GM12892 (cell line): Measurements from ENCODE around the gene C16orf89.
A peak's percentile ranks its signal among the peaks of the same experiment; 100 is the strongest.

Source experiments
- DNase-seq: peaks from one replicate; pipeline ENCODE4 v3.0.0; 2011; ENCODE audit not compliant: insufficient read length
- FAIRE-seq: peaks from 2 replicates; lab custom pipeline; 2011; peaks lifted over from hg19 to GRCh38; lab: Jason Lieb, UNC
- POLR2A ChIP-seq: IDR thresholded peaks from 2 replicates; pipeline ENCODE4 v1.6.1; 2011; ENCODE audit warnings: low read depth, low read length, control low read depth
- POLR2AphosphoS5 ChIP-seq: IDR thresholded peaks from 2 replicates; pipeline ENCODE4 v1.6.1; 2011; ENCODE audit warnings: low read depth, low read length, control low read depth
- TAF1 ChIP-seq: IDR thresholded peaks from 2 replicates; pipeline ENCODE4 v1.6.1; 2011; ENCODE audit warnings: low read depth, mild to moderate bottlenecking, control low read depth, low read length, borderline replicate concordance

The C16orf89 gene

DNA sequence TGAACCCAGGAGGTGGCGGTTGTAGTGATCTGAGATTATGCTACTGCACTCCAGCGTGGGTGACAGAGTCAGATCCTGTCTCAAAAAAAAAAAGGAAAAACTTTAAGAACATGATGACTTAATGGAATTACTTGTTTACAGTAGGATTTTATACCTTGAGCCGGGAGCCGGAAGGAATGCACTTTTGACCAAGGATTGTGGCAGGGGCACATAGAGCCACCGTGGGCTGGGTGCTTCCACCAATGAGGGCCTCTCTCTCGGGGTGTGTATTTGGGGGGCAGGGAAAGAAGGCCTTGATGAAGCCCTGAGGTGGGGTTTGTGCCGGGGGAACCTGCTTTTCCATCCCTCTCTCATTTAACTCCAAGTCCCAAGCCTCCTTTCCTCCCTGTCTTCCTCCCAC lies 25.3 kb downstream of the C16orf89 start:
- FAIRE-seq = no peak
- TF ChIP-seq POLR2AphosphoS5 (no peak), TAF1 (no peak), POLR2A (no peak)

DNA sequence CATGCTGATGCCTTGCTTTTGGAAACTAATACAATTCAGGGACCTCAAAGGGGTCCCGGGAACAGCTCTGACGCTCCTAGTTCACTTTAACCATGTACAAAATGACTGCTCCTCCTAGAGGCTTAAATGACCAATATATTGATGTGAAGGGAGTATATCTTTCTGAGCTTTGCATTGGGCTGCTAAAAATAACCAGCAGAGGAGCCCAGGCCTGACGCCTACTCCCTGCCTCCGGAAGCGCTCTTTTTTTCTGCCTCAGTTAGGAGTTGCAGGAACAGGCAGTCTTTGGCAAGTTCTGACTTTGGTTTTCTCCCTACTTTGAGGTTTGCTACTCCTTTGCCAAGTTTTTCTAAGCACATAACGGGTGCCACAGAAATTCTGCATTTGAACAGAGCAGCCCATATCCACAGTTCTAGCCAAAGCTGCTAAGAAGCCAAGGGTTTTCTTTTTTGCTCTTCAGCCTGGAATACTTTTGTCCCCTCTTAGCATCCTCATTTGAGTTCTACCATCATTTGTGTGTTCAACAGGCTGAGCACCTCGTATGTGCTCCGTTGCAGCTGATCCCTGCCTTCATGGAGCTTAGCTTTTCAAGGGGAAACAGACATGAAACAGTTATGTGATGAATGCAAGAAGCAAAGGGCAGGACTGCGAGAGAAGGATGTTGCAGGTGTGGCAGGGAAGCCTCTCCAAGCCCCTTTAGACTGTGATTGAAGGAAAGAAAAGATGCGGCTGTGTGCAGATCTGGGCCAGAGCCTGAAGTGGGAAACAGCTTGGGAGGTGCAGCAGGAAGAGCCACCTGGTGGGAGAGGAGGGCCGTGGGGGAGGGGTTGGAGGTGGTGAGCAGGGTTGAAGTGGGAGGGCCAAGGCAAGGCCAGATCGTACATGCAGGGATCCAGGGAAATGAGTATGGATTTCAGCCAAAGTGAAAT lies 29.3 kb downstream of the C16orf89 start:
- FAIRE-seq = no peak
- TF ChIP-seq TAF1 = no peak
- no peak for TF ChIP-seq POLR2A
- TF ChIP-seq POLR2AphosphoS5 = no peak
- no peak for DNase-seq

More for the DNA sequence above, 25.3 kb downstream of the C16orf89 start:
- no peak for DNase-seq

DNA sequence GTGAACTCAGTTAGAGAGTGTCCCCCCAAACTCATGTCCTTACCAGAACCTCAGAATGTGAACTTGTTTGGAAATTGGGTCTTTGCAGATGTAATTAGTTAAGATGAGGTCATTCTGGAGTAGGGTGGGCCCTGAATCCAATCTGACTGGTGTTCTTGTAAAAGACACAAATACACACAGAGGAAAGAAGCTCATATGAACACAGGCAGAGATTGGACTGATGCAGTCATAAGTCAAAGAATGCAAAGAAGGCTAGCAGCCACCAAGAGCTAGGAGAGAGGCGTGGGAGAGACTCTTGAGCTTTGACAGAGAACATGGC lies 29.9 kb downstream of the C16orf89 start:
- DNase-seq = no peak
- TF ChIP-seq TAF1 (no peak), POLR2A (no peak), POLR2AphosphoS5 (no peak)
- no peak for FAIRE-seq

DNA sequence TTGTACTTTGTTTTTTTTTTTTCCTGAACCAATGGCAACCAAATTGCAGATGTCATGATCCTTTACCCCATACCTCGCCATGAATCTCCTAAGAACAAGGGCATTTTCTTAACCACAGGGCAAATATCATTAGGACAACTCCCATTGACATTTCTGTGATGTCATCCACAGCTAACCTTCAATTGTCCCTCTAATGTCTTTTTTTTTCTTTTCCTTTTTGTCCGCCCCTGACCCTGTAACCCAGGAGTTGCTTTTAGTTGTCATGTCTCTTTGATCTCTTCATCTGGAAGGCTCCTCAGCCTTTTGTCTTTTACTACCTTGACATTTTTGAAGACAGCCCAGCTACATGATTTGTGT lies 31.6 kb downstream of the C16orf89 start:
- FAIRE-seq (peak; percentile 14), DNase-seq (no peak)
- TF ChIP-seq TAF1 (no peak), POLR2A (no peak), POLR2AphosphoS5 (no peak)

DNA sequence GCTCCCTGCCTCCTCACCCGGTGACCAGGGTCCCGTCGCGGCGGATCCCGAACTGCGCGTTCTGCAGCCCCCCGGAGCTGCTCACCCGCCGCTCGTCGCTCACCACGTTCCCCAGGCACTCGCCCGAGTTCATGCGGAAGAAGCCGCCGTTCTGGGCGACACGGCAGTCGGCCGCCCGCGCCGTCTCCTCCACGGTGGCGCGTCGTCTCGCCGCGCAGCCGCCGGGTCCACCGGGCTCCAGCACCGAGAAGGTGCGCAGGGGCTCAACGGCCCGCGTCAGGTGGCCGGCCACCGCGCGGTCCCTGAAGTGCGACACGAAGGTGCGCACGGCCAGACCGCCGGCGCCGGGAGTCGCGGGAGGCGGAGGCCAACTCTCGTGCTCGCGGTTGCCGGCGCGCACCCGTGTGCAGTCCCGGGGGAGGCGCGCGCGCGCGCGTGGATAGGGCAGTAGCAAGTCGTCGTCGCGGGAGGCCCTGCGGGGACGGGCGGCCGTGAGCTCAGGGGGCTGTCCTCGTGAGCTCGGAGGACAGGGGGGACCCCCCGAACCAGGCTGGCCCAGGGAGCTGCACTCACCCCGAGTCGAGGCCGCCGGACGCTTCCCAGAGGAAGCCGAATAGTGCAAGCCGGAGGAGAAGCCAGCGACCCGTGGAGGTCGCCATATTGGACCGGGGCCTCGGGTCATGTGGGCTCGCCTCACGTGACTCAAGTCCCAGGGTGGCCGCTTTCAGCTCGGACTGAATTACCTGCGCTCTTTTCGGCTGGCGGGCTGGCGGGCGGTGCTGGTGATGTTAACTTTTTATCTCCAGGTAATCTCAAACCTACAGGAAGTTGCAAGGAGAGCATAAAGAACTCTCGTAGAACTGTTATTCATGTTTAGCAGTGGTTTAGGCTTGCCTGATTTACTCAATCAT lies 32.2 kb downstream of the C16orf89 start, which contains the start of gene NAGPA:
NAGPA (minus strand) TSS at position 680 of the 911 bp plus-strand sequence; CDS start at position 659, 21 bp downstream.
- FAIRE-seq (peak; percentile 87), DNase-seq (peak; percentile 91)
- TF ChIP-seq POLR2A = peak; percentile 74; the same call in 1 of the 2 replicates
- TF ChIP-seq TAF1 = 0 out of 2 replicates have a peak, but pooled peaks have one; percentile 45
- peak; percentile 53; the same call in 1 of the 2 replicates for TF ChIP-seq POLR2AphosphoS5

DNA sequence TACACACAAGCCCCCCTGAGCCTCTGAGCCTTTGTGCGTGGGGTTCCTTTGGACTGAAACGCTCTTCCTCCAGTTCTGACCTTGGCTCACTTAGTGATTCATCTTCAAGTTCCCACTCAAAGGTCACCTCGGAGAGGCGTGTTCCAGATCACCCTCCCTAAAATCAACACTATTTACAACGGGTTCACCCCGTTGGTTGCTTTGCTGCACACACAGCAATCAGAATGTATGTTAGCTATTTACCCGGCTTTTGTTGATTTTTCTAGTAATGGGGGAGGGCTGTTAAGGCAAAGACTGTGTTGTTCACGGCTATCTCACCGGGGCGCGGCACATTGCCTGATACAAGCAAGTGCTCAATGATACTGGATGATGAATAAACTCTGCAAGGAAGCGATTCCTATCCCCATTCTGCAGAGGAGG lies 33.0 kb downstream of the C16orf89 start:
- DNase-seq (no peak), FAIRE-seq (no peak)
- TF ChIP-seq TAF1 = no peak
- no peak for TF ChIP-seq POLR2AphosphoS5
- no peak for TF ChIP-seq POLR2A

DNA sequence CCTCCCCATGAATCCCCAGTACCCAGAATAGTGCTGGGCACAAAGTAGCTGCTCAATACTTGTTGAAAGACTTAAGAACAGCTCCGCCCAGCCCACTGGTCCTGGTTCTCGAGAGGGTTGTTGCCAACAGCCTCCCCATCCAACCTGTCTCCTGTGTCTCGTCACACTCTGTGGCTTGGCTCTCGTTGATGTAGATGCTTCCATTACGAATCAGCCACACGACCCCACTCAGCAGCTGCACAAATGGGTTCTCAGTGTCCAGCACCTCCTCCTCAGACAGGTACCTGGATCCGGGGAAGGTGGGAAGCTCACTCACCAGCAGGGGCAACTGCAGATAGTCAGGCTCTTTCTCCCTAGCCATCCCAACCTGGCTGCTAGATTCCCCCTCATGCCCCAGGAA lies 34.2 kb downstream of the C16orf89 start:
- DNase-seq (no peak), FAIRE-seq (no peak)
- TF ChIP-seq TAF1 (no peak), POLR2AphosphoS5 (no peak), POLR2A (no peak)

DNA sequence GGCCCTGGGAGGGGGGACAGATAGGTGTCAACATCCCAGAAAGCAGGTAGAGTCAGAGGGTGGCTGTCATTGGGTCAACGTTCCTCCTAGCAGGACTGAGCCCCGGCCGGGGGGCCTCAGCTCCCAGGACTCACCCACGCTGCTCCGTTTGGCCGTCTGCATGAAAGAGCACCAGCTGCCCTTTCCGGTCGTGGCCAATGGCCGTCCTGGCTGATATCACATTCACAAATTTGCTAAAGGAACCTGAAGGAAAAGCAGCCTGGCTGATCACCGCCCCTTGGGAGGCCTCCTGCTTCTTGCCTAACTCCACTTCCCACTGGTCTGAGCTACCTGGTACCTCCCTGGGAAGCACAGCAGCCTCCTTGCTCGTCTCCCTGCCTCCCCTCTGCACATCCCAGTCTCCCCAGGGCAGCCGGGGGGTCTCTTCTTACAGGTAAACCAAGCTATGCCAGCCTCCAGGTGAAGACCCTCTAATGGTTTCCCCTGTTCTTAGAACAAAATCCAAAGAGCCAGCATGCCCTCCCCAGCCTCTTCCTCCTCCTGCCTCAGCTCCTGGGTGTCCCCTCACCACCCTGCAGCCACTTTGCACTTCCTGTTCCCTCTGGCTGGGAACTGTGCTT lies 35.4 kb downstream of the C16orf89 start:
- DNase-seq (no peak), FAIRE-seq (no peak)
- TF ChIP-seq POLR2AphosphoS5 = no peak
- no peak for TF ChIP-seq POLR2A
- TF ChIP-seq TAF1 = no peak

DNA sequence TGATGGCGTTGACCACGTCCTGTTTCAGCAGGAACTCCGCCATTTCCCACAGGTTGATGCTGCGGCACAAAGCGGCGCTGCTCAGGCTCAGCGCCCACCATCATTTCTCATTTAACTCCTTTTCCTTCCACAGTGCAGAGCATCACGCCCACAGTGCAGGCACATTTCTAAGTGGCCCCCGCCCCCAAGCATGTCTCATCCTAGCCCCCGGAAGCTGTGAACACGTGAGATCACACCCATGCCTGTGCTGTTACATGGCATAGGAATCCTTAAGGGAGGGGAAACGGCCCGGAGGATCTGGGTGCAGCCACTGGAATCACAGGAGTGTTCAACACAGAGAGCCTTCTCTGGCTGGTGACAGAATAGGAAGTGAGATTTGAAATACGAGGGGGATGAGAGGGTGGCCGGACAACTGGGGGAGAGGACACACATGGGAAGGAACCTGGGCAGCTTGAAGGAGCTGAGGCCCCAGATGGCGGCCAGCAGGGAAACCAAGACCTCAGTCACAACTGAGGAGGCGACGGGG lies 36.7 kb downstream of the C16orf89 start:
- TF ChIP-seq TAF1 (no peak), POLR2AphosphoS5 (no peak), POLR2A (no peak)
- FAIRE-seq (no peak), DNase-seq (no peak)

DNA sequence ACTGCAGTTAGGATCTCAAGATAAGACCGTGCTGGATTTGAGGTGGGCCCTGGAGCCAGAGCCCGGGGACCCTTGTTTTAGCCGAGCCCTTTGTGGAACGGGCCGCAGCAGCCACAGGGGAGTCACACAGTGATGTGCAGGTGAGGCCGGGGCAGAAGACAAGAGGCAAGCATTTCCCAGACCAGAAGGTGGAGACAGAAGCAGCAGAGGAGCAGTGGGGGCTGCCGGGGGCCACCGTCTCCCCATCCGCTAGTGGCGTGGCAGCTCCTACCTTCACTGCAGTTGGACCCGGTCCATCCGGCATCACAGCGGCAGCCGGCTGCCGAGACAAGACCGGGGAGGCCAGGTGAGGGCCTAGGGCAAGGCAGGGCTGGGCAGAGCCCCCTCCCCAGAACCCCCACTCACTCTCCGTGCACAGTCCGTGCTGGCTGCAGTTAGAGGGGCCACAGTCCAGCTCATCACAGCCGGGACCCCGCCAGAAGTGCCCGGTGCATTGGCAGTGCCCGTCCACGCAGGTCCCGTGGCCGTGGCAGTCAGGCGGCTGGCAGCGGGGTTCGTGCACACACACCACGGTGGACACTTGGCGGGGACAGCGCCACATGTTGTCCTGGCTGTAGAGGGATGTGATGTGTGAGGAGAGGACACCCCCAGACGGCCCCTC lies 38.1 kb downstream of the C16orf89 start:
- DNase-seq = no peak
- TF ChIP-seq POLR2AphosphoS5 = no peak
- no peak for TF ChIP-seq POLR2A
- TF ChIP-seq TAF1 = no peak
- no peak for FAIRE-seq

DNA sequence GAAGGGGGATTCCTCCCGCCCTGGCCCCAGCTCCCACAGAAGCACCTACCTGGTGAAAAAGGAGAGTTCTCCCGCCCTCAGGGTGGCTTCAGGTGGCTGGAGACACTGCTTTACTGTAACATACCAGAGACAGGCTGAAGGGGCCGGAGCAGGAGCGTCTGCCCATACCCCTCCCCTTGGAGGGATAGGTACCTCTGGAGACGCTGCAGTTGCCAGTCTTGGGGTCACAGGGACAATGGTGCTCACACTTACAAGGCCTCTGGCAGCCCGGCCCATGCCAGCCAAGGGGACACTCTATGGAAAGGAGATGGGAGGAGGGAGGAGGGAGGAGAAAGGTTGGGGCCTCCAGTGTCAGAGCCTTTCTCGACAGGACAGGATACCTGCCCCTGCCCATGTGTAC lies 38.7 kb downstream of the C16orf89 start:
- no peak for FAIRE-seq
- no peak for DNase-seq
- no peak for TF ChIP-seq POLR2A
- no peak for TF ChIP-seq POLR2AphosphoS5
- no peak for TF ChIP-seq TAF1
